NCI-H146 treated with DMSO at 0.1 percent for 48 hours (cell line): ENCODE data around the gene EFNA5.

Source experiments
- DNase-seq: peaks from one replicate; lab custom pipeline; 2025; ENCODE audit not compliant: unreplicated experiment; lab: John Stamatoyannopoulos, UW

The EFNA5 gene

DNA sequence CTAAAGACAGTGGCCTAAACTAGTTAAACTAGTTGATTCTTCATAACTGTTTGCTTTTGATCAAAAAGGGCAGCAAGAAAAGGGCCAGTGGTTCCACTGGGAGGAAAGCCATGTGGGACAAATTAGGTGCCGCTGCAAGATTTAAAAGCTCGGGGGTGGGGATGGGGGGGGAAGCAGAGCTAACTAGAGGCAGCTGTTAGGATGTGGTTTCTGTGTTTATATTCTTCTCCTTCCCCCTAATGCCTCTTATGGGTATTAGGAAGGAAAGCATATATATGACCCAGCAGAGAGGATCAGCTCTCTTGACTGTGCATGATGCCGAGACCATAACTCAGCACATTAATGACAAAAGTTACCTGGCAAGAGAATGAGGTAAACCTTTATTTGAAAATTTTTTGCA is 65.7 kb downstream of the EFNA5 start:
- no peak for DNase-seq

DNA sequence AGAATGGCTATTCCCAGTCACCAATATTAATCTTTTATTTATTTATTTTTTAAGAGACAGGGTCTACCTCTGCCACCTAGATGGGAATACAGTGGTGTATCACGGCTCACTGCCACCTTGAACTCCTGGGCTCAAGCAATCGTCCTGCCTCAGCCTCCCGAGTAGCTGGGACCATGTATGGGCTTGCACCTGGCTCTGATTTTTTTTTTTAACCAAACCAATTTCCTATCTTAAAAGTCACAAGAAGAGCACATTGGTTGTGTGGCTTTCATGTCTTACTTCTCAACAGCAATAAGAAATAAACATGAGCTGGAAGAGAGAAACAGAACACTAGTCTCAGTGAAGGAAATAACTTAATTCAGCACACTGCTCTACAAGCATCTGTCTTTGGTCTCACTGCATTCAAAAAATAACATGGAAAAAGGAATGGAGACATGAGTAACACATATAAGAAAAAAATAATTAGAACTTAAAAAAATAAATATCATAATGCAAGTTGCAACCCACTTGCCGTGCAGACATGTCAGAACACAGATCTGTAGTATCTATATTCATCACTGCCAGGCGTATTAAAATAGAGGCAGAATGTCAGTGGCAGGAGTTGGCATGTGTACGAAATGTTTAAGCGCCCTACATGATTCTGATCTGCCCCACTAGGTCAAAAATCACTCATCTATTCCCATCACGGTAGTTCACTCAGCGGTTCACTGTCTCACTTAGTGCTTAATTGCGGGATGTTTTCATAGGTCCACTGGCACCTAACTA is 66.4 kb downstream of the EFNA5 start:
- DNase-seq = no peak

DNA sequence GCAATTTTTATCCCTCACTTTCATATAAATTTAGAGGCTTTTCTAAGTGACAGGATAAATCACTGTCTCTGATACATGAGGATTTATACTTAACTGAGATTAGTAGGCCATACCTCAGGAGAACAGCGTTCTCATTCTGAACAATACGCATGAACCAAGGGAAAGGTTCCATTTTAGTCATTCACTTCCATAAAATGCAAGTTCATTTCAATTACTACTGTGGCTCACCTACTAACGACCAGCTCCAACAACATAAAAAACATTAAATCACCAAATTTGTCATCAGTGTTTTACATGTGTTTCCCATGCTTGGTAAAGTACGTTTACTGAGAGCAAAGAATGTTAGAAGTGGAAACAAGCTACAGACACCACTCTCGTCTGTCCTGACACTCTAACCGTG is 67.4 kb downstream of the EFNA5 start:
- DNase-seq = no peak

DNA sequence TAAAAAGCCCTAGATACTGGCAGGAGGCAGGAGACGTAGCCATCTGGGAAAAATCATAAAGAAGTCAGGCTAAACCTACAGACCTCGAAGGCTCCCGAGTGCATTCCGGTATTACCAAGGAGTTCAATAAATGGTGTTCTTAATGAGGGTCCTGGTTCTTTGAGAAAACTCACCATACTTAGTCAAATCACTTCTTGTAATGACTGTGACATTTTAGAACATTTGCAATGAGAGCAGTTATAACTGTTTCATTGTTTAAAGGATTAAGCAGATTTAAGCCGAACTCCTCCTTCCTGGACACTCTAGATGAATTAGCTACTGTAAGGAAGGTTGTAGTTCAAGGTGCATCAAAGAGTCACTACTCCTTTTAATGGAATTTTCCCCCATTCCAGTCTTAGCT is 67.8 kb downstream of the EFNA5 start:
- no peak for DNase-seq

DNA sequence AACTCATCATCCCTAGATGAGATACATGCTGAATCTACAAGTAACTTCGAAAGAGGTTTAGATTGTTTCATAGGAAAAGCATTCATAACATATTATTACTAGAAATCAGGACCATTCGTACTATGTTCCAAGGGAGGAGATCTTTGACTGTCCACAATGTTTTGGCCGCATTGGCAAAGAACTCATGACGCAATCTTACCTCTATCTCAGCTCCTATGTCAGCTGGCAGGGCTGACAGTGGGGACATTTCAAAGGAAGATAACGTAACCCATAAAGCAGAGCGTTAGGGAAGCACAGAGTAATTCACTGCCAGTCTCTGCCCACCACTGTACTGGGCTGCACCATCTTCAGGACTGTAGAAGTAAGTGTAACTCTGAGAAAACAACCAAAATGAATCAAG is 69.7 kb downstream of the EFNA5 start:
- DNase-seq = no peak

DNA sequence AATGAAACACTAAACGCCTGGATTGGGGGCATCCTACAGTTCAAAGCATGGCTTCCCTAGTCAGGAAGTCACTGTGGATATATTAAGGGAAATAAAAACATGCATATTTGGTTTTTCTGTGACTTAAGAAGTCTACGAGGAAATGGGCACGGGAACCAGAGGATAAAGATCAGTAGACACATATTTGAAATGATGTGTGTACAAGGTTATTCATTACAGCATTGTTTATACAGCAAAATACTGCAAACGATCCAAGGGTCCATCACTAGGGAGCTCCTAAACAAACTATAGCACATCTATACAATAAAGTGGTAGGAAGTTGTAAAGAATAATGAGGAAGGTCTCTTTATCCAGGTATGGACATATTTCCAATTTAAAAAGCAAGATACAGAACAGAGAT is 71.8 kb downstream of the EFNA5 start:
- no peak for DNase-seq

DNA sequence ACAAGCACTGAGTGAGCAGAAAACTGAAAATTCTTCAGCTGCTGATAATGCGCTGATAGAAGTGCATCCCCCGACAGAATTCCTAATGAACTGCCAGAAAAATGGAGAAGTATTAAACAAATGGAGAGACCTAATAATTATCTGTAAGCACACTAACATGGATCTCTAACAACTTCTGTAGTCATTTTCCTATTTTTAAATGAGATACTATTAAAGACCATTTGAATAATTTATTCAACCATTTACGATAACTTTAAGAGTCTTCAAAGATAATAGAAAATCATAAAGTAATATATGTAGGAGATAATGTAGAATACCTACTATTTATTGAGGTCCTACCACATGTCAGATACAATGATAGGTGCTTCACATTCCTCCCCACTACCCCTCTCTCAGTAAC is 72.9 kb downstream of the EFNA5 start:
- DNase-seq = no peak

DNA sequence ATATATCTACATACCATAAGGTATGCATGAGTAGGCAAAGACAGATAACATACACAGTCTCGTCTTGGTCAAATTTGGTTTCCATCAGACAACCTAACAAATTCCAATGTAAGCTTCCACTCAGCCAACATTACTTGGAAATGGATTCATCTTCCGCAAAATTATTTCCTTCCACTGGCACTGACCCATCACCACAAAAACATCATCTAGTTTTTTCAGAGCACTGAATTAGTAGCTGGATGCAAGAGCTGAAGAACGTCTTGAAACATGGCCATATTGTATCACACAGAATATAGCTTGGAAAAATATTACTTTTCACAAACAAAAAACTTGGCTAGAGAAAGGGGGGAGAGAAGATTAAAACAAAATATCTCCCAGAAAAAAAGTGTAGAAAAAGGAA is 73.5 kb downstream of the EFNA5 start:
- DNase-seq = no peak

DNA sequence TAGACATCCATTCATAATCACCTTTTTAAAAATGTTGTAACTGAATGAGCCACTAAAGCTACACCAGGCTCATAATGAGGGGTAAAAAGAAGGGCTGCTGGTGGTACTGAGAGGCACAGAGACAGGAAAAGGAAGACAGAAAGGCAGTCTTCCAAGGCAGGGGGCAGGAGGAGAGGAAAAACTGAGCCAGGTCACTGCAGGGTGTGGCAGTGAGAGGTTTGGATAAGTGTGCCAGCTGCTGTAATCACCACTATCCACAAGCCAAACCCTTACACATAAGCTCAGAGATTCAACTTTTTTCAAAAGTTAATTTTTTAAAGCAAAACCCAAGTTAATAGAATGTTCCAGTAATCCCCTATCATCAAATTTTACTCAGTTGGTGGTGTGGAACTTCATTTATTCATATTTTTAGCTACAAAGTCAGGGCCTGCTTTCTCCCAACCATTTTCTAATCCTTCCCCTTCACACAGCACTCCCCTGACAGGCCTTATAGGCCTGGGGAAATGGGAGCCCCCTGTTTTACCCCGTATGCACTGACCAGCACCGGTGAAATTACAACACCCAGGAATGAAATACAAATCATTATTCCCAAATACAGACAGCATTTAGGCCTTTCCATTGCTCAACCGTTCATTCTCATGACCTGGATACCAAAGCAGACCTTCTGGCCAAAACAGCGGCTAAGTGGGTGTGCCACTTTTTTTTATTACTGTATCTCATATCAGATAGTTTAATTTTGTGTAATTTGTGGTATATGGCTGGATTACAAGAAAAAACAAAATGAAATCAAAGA is 76.3 kb downstream of the EFNA5 start:
- no peak for DNase-seq

DNA sequence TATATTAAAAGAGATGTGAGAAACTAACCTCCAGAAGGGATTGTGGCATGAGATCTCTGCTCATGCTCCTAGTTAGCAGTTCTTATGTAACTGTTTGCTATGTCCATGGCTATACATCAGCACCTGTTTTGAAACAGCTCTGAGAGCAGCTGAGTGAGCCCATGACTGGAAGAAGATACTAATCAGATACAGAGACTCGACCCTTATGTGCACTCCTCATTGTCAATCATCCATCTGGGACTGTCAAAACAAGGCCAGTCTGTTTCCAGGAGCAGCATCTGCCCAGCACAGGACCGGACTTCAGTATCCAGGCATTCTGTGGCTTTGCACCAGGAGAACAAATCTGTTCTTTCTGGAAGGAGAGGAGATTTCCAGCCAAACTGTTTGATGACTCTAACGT is 77.7 kb downstream of the EFNA5 start:
- no peak for DNase-seq

DNA sequence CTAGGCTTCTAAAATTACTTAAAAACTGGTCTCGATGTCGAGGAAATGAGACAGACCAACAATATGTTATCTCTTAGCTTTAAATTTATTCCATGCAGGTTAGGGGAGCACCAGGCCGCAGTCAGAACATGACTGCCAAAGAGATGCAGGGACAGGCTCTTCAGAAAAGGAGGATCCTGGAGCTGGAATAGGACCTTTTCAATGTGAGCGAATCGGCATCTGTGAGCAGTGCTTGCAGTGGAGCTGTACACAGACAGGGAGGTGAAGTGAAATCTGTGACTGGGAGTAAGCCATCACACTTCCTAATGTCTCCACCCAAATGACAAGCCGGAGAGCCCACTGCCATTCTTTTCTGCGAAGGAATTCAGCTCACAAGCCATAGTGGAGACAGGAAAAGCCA is 78.2 kb downstream of the EFNA5 start:
- no peak for DNase-seq

DNA sequence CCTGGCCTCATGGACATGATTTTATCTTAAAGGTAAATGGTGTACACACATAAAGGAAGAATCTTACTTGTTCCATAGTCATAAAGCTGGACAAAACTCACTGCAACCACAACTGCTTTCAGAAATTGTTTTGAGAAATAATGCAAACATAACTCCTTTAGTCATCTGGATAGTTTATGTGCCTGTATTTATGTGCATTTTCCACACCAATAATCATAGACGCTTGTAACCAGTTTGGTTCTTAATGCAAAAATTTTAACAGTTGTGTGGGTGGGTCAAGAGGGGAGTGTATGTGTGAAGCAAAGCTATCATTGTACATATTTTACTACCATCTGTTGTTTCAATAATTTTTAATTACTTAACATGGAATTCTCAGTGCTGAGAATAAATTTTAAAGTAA is 80.1 kb downstream of the EFNA5 start:
- no peak for DNase-seq

DNA sequence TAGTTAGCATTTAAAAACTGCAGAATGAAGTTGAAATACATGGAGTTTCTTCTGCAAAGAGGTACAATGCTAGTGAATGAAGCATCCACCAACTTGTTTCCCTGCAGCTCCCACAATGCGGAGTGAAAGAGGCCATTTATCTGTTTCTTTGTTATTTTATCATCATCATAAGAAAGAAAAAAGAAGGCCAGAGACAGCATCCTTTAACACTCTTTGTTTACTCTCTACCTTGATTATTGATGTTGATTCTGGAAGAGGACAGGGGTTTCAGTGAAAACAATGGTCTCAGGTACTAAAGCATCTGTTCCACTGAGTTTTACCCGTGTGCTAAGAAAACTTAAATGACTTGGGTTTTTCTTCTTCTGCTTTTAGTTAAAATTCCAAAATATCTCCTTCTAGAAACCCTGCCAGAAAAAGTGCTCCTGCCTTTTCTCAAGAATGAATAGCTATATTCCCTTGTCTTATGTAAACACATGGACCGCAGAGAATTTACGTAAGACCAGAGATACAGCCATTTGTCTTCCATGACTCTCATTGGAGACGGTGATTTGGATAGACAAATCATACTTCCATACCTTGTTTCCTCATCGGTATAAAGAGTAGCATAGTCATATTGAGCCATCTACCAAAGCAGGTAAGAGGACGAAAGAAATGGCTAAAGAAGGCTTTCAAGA is 81.1 kb downstream of the EFNA5 start:
- no peak for DNase-seq

DNA sequence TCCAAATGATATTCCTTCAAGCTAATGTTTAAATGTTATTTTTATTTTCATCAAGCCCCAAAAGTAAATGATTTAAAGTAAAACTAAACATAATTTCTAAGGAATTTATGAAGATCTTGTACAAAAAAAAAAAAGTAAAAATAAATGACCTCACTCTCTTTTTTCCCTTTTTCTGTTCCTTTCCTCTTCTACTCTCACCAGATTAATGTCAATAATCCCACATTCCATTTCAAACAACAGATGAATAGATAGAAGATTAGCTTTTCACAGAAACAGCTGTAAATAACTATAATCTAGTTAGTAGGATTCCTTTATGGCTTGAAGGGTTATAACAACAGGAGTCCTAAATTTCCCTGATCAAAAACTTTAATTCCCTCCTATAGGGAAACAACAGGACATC is 88.1 kb downstream of the EFNA5 start:
- no peak for DNase-seq

DNA sequence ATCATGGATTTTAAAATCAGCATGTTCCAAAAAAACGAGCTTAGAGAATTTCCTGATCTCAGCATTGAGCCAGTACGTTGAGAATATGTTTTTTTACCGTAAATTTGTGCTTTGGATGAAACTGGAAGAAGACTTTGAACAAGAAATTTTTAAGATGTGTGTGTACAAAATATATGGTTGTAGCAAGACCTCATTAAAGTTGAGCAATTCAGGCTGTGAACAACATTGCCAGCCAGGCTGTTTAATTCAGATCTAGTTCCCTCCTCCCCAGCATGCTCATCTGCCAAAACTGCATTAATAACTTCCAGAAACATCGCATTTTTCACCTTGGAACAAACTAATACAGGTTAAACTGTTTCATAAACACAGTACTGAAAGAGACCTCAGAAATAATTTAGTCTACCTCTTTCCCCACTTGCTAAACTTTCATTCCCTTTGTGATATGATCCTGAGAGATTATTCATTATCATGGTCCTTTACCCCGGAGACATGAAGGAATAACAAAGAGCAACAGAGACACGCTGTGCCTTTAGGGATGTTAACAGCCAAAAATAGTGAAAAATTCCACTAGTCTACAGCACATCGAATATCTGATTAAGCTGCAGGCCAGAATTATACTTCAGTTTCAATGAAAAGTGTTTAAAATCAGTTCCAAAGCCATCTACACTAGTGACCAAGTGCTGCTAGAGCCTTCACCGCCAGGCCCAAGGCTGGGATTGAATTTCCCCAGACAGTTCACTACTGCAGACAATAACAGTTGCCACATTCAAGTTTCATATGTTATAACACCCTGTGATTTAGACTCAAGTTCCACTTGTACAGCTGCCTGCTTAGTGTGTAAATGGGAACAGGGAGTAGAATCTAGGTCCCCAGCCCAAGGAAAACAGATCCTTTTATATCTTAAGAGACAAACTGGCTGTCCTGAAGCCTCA is 89.6 kb downstream of the EFNA5 start:
- DNase-seq = no peak

DNA sequence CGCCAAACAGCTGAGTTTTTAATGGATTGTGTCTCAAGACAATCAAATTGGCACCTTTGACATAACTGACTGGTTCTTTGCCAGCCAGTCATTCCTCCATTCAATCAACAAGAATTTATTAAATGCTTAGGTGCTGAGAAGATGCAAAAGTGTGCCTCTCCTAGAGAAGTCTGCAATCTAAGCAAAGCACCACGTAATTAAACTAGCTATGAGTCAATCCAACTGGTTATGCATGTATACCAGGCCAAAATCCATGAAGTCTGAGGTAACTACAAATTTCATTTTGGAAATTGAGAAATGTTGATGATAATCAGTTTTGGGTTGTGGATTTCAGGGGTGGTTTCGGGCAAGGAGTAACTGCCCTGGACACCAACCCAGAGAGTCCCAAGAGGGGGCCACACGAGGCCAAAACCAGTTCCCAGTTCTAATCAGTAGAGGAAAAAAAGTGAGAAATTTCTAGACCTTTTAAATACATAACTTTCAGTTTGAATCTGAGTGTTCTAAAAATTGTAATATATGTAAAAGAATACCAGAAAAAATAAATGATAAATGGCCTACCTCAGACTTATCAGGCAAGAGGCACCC is 92.6 kb downstream of the EFNA5 start:
- DNase-seq = no peak

DNA sequence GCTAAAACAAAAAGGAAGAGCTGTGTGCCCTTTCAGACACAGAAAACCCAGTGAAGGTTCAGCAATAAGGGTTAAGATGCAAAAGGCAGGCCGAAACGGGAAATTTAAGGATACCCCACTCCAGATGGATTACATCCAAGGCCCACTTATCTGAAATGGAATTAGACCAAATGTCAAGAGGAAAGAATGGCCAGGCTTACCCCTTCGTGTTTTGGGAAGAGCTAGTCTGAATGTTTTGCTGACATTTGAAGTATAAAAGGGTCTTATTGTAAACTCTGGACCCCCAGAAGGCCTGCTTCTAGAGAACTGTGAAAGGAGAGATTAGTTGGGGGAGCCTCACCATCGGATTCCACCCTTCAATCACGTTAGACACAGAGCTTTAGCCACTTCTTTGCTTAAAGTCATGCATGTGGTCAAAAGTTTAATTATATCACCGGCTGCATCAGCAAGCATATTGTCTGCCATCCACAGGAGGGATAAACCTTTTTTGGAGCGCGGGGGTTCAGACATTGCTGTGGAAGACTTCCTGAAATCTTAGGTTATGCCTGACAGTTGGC is 93.3 kb downstream of the EFNA5 start:
- no peak for DNase-seq

DNA sequence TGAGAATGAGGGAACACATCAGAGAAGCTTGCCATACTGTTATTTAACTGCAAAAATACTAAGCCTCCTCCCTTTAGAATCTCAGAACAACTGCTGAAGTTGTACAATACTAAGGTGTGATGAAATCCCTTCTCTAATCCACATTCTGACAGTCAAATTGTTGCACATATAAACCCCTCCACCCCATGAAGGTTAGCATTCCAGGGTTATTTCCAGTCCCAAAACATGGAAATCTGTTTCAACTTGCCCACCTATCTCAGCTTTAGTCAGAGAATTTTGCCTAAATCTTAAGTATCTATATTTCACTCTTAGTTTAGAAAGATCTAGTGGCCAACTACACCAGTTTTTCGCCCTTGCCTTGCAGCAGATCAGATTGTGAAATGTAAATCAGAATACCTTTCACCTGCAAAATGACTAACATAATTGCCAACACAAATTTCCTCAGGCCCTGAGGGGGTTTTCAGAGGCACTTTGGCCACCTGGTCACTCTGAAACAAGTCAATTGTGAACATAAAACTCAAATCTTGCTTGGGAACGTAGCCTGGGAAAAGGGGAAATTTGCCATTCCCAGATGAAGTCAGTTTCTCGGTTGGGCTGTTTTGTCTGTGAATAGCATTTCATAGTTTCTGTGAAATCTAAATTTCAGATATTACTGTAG is 93.9 kb downstream of the EFNA5 start:
- DNase-seq = peak; percentile 6

DNA sequence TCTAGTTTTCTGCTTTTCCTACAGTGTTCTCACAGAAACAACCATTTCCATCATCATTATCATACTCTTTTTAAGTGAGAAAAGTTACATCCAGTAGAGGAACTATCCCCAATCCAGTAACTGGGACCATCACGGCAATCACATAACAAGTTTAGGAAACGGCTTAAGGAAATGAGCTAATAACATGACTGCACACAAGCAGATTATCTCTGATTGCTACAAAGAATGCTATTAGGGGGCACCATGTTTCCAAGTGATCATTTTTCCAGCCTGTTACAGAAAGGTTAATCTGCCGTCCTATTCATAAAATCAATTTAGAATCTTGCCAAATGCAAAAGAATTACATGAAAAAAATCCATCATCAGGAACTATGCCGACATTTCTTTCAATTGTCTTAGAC is 94.6 kb downstream of the EFNA5 start:
- no peak for DNase-seq

DNA sequence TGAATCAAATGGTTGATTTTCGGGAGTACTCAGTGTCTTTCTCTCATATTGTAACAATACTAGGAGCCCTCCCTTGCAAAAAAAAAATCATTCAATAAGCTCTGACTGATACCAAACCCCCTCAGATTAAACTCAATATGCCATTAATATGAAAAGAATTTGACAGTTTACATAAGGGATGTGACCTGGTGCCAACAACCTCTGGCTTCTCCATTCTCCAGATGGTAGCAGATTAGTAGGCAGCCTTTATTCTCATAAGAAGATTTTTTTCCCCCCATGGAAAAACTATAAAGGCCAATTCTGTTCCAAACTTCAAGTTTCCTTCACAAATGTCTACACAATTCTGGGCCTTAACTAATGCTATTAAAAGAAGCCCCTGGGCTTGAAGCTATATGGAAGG is 96.5 kb downstream of the EFNA5 start:
- DNase-seq = no peak
